ENCODE measurements around the gene RPS3. TPM values are rescaled to one million over a fixed set of nuclear protein-coding genes. Genes with fewer than 3 reads are reported as not detected.

The RPS3 gene
- total and polyA plus RNA-seq, 2 donors (not counting 1 experiment from before 2014, with no cell fraction given), result 1,593 to 3,359 TPM

Other genes with a start within 250 kb of the RPS3 start
- under 0.01 TPM in 1 of 2 replicates, not detected in the other for gene SLCO2B1, start 248.4 kb upstream of the RPS3 start, total RNA-seq
- gene SLCO2B1, start 248.4 kb upstream of the RPS3 start, polyA plus RNA-seq, result 0.09 TPM in 1 of 2 replicates, not detected in the other
- gene TPBGL, start 158.7 kb upstream of the RPS3 start, total RNA-seq, result under 0.01 TPM in 1 of 2 replicates, not detected in the other
- not detected in 2 replicates for gene TPBGL, start 158.7 kb upstream of the RPS3 start, polyA plus RNA-seq
- 4.3 and 6.2 TPM in 2 replicates for gene ARRB1, start 47.9 kb upstream of the RPS3 start, total RNA-seq
- gene ARRB1, start 47.9 kb upstream of the RPS3 start, polyA plus RNA-seq, result 9.8 and 18.9 TPM in 2 replicates
- gene KLHL35, start 33.7 kb downstream of the RPS3 start, total RNA-seq, result 1.3 and 1.8 TPM in 2 replicates
- 0.42 and 0.66 TPM in 2 replicates for gene KLHL35, start 33.7 kb downstream of the RPS3 start, polyA plus RNA-seq
- gene GDPD5, start 126.4 kb downstream of the RPS3 start, total RNA-seq, result 2.5 and 3.3 TPM in 2 replicates
- 2.0 and 3.1 TPM in 2 replicates for gene GDPD5, start 126.4 kb downstream of the RPS3 start, polyA plus RNA-seq
- gene SERPINH1, start 162.7 kb downstream of the RPS3 start, total RNA-seq, result 750 and 828 TPM in 2 replicates
- 373 and 491 TPM in 2 replicates for gene SERPINH1, start 162.7 kb downstream of the RPS3 start, polyA plus RNA-seq